DMS79 (cell line): ENCODE results near the gene STS.
A peak's percentile ranks its signal among the peaks of the same experiment; 100 is the strongest.
"Not testable (repeated sequence)": the region's sequence is repeated elsewhere in the genome, so short reads cannot be mapped to it uniquely, and the experiment has no call there.

Source experiments
- DNase-seq: peaks from one replicate; lab custom pipeline; 2025; lab: John Stamatoyannopoulos, UW

Gene STS

GRCh38 chrX:7143076-7143475, 4.4 kb upstream of the STS start:
- no peak for DNase-seq

GRCh38 chrX:7143941-7144525, 3.5 kb upstream of the STS start:
- DNase-seq: no peak

DNA sequence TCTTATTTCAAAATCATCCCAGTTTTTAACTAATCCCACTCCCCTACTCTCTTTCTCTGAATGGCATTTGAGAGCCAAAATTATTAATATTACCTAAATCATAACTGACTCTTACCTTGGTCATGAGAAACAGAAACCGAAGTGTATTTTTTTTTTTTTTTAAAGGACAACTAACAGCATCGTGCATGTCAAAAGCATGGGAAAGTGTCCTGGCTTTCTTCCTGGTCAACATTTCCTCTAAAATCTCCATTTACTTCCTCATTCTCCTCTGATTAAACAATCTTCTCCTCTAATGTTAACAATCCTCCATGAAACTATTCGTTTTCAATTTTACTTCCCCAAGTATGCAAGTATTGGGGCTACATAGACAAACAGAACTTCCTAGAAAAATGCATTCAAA, 2.1 kb upstream of the STS start:
- DNase-seq: no peak

DNA sequence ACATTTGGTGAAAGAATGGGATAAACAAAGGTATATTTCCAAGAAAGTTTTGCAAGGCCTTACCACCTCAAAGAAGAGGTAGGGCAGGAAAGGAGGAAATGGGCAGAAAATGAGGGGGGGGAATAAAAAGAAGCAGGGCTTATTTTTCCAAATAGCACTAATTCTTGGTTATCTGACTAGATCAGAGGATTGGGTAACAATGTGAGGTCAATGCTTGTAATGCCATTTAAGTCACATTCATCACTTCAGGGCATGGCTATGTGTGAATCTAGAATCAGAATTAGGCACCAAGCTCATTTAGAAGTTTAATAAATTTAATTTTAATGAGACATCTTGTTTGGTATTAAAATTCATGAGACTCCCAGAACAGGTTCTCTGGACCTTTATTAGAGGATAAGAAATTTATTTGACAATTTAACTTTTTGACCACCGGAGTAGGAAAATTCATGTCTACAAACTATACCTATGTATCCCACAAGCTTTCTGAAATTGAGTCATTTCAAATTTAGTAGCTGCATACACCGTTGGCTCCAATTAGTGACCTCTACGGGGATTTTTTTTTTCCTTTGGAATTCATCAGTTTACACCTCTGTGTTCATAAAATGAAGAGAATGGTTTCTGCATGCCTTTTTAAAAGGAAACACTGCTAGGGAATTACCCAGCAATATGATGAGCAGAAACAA, 1.4 kb upstream of the STS start:
- no peak for DNase-seq

GRCh38 chrX:7146703-7147412, 654 bp upstream of the STS start:
- DNase-seq: no peak

GRCh38 chrX:7147978-7148854, 704 bp downstream of the STS start, which contains the start of gene PUDP:
Gene PUDP, minus strand, starts transcription at chrX:7148153. Its CDS starts 40 bp downstream, at chrX:7148113.
- DNase-seq: peak; percentile 9

GRCh38 chrX:7149411-7149810, 1.9 kb downstream of the STS start:
- DNase-seq: no peak

DNA sequence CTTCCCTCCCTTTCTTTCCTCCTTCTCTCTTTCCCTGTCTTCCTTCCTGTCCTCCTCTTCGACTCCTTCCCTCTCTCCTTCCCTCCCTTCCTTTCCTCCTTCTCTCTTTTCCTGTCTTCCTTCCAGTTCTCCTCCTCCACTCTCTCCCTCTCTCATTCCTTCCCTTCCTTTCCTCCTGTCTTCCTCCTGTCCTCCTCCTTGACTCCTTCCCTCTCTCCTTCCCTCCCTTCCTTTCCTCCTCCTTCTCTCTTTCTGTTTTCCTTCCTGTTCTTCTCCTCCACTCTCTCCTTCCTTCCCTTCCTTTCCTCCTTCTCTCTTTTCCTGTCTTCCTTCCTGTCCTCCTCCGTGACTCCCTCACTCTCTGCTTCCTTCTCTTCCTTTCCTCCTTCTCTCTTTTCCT, 5.7 kb downstream of the STS start:
- DNase-seq: no peak

GRCh38 chrX:7154041-7154597, 6.6 kb downstream of the STS start:
- DNase-seq: no peak

DNA sequence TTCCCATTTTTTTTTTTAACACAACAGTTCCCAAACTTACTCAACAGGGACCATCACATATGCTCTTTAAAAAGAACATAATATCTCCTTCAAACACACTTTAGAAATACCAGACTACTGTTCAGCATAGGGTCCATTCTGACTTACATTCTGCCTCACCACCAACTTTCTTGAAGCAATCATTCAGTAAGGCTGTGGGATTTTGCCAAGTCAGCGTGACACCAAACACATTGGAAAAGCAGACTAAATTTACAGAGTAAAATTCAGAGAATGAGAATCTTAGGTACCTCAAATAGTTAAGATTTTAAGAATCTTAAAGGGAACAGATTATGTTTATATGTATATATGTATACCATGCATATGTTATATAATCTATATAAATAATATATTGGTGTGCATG, 7.7 kb downstream of the STS start:
- no peak for DNase-seq

DNA sequence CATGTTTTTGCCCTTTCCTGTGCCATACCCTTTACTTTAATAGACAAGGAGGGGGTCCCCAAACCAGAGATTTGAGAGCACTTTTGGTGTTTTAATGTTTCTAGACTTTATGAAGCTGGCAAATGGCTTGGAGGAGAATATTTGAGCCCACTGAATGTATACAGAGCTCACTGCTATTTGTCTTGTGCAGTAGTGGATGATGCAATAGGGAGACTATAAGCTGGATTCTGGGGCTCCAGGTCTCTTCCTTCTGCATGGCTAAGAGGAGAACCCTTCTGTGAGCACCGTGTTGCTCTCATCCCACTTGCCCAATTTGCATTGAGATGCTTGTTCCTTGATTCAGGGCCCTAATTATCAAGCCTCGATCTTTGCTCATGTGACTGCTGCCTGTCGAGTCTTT, 9.4 kb downstream of the STS start:
- no peak for DNase-seq

DNA sequence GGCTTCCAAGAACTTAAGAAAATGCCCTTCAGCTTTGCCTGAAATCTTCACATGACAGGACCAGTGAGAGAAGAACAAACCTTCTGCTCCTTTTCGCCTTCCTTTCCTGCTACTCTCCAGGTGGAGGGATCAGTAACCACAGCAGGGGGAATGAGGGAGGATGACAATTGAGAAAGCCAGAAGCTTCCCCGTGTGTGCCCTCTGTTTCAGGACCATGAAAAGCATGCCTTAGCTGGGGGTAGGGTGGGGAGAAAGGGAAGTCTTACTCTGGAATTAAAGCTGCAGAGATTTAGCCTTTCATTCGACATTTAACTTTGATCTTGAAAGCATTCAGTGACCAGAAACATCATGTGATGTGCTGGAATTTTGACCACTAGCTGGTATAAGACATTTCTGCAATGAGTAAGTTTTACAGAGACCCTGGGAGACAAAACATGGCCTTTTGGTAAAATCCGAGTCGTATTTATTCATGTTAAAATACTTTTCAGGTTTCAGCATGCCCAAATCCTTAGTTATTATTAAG, 11.0 kb downstream of the STS start:
- no peak for DNase-seq

- no peak for DNase-seq
These were observed 11.8 kb downstream of the STS start for GRCh38 chrX:7159149-7159861.

- no peak for DNase-seq
These were observed 15.7 kb downstream of the STS start for GRCh38 chrX:7163146-7163677.

DNA sequence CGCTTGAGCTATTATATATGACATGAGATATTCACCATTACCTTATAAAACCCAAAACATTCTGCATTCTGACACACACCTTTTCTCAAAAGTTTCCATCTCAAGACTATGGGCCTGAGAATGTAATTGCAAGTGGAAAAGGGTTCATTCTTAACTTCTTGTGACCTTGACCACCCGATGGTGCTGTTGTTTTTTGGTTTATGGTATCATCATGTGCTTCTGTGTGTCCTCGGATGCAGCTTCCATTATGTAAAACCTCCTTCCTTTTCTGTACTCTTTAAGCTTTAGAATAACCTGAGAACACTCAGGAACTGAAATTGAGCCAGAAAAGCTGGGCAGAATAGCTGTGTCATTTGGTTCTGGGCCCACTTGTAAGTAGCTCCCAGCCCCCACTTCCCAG, 16.7 kb downstream of the STS start:
- no peak for DNase-seq

DNA sequence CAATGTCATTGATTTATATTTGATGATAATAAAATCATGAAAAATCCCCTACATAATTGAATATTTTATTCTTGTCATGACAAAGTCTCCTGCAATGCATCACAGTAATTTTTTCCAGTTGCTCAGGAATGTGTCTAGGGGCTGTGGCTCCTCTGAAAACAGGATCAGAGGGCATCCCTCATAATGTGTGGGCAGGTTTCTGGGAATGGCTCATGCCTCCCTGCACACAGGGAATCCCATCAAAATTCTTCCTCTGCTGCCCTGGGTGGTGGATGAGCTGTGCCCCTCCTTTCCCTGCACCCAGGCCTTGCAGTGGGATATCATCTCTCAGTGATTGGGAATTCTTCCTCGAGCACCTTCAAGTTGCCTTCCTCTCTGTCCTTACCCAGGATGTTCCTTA, 20.9 kb downstream of the STS start:
- DNase-seq: no peak

- DNase-seq: no peak
These were observed 22.1 kb downstream of the STS start for GRCh38 chrX:7169627-7170026.

DNA sequence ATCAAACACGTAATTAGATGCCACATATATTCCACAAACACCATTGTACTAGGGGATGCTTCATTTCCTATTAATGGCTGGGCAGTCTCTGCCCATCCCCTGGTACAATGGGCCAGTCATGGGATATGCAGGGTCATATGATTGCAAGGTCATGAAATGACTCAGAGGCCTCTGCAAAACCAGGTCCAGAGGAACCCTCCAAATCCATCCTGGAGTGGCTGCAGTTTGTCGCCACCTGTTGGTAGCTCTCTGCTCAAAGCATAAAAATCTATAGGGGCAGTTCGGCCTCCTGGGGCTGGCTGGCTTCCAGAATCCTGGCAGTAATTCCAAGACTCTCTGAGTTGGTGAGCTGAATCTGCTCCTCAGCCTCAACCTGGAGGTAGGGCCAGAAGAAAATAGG, 23.4 kb downstream of the STS start:
- no peak for DNase-seq

DNA sequence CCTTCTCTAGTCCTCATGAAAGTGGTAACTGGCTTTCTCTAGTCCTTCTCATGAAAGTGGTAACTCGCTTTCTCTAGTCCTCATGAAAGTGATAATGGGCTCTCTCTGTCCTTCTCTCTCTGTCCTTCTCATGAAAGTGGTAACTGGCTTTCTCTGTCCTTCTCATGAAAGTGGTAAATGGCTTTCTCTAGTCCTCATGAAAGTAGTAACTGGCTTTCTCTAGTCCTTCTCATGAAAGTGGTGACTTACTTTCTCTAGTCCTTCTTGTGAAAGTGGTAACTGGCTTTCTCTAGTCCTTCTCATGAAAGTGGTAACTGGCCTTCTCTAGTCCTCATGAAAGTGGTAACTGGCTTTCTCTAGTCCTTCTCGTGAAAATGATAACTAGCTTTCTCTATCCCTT, 31.3 kb downstream of the STS start:
- DNase-seq: not testable (repeated sequence)

- no peak for DNase-seq
These were observed 31.9 kb downstream of the STS start for GRCh38 chrX:7179446-7179845.

GRCh38 chrX:7184816-7185215, 37.3 kb downstream of the STS start:
- DNase-seq: no peak
